Osteocyte (in vitro differentiated cells): ENCODE measurements around the gene PABPC1L. TPM values are rescaled to one million over a fixed set of nuclear protein-coding genes. Genes with fewer than 3 reads are reported as not detected.
A peak's percentile ranks its signal among the peaks of the same experiment; 100 is the strongest.

Source experiments
- DNase-seq: peaks from one replicate; pipeline ENCODE4 v3.0.0; 2021; ENCODE audit warnings: mixed read lengths; ENCODE audit not compliant: unreplicated experiment; ENCODE audit errors: extremely low spot score
- H3K27ac Mint-ChIP-seq: one replicate; pipeline ENCODE4 v1.8.0; 2021; ENCODE audit warnings: mild to moderate bottlenecking, mixed read lengths; ENCODE audit not compliant: unreplicated experiment
- H3K27me3 Mint-ChIP-seq: one replicate; pipeline ENCODE4 v1.8.0; 2021; ENCODE audit warnings: mixed read lengths; ENCODE audit not compliant: unreplicated experiment
- H3K36me3 Mint-ChIP-seq: one replicate; pipeline ENCODE4 v1.8.0; 2021; ENCODE audit warnings: mixed read lengths; ENCODE audit not compliant: unreplicated experiment
- H3K4me1 Mint-ChIP-seq: one replicate; pipeline ENCODE4 v1.8.0; 2021; ENCODE audit warnings: mixed read lengths; ENCODE audit not compliant: unreplicated experiment
- H3K4me3 Mint-ChIP-seq: one replicate; pipeline ENCODE4 v1.8.0; 2021; ENCODE audit warnings: mild to moderate bottlenecking, moderate library complexity, mixed read lengths; ENCODE audit not compliant: unreplicated experiment
- H3K9me3 Mint-ChIP-seq: one replicate; pipeline ENCODE4 v1.8.0; 2021; ENCODE audit warnings: mixed read lengths; ENCODE audit not compliant: unreplicated experiment
- CTCF ChIP-seq: fragments of 200-600 bp; sonication (generic); IDR thresholded peaks from 2 replicates; pipeline ENCODE4 v1.5.0; 2021; ENCODE audit warnings: antibody characterized with exemption, mild to moderate bottlenecking, moderate library complexity
- total RNA-seq: library from RNA; stranded (reverse); gene quantifications from 2 replicates; pipeline ENCODE4 v1.2.1, GENCODE V29; 2021

PABPC1L gene
- total RNA-seq, 1 donor from 2014 or later: 65.3 TPM

GRCh38 chr20:44888226-44889103 is 21.4 kb upstream of the PABPC1L start:
- no peak for DNase-seq
- Mint-ChIP-seq H3K27ac (peak overlapping the region; percentile 9), H3K36me3 (peaks cover 4% of the 10 kb centered on the region), H3K4me1 (peaks cover 50% of the 10 kb centered on the region), H3K9me3 (no peaks in the 10 kb centered on the region), H3K4me3 (no peak overlapping the region), H3K27me3 (no peaks in the 10 kb centered on the region)
- TF ChIP-seq CTCF: peak; percentile 39

- no peak for DNase-seq
- H3K36me3 Mint-ChIP-seq: peaks cover 7% of the 10 kb centered on the region
- H3K9me3 Mint-ChIP-seq: no peaks in the 10 kb centered on the region
- no peak overlapping the region for H3K27ac Mint-ChIP-seq
- TF ChIP-seq CTCF: no peak
- H3K4me3 Mint-ChIP-seq: no peak overlapping the region
- no peaks in the 10 kb centered on the region for H3K27me3 Mint-ChIP-seq
- H3K4me1 Mint-ChIP-seq: peaks cover 50% of the 10 kb centered on the region
Measured at GRCh38 chr20:44891826-44892225, 18.0 kb upstream of the PABPC1L start.

- Mint-ChIP-seq H3K9me3 (no peaks in the 10 kb centered on the region), H3K27ac (no peak overlapping the region), H3K27me3 (no peaks in the 10 kb centered on the region), H3K4me1 (peaks cover 34% of the 10 kb centered on the region), H3K4me3 (no peak overlapping the region), H3K36me3 (peaks cover 13% of the 10 kb centered on the region)
- no peak for DNase-seq
- no peak for TF ChIP-seq CTCF
Measured at GRCh38 chr20:44894959-44895358, 14.9 kb upstream of the PABPC1L start.

- Mint-ChIP-seq H3K4me3 (no peak overlapping the region), H3K27me3 (no peaks in the 10 kb centered on the region), H3K9me3 (no peaks in the 10 kb centered on the region), H3K4me1 (peaks cover 36% of the 10 kb centered on the region), H3K36me3 (peaks cover 20% of the 10 kb centered on the region), H3K27ac (peak overlapping the region; percentile 57)
- TF ChIP-seq CTCF: no peak
- DNase-seq: no peak
Measured at GRCh38 chr20:44896583-44896982, 13.3 kb upstream of the PABPC1L start.

- Mint-ChIP-seq H3K27ac (peak overlapping the region; percentile 36), H3K27me3 (no peaks in the 10 kb centered on the region), H3K4me3 (no peak overlapping the region), H3K9me3 (no peaks in the 10 kb centered on the region), H3K36me3 (peaks cover 19% of the 10 kb centered on the region), H3K4me1 (peaks cover 33% of the 10 kb centered on the region)
- no peak for DNase-seq
- no peak for TF ChIP-seq CTCF
Measured at GRCh38 chr20:44897133-44897532, 12.7 kb upstream of the PABPC1L start.
